GM12878 (cell line): Measurements from ENCODE around the gene TNFSF9. TPM values are rescaled to one million over a fixed set of nuclear protein-coding genes. Genes with fewer than 3 reads are reported as not detected.

Experiments used
- BHLHE40 ChIP-seq, 2 experiments: fragments of 450-650 bp in 1 of 2; IDR thresholded peaks; 2 replicates each; pipeline ENCODE4 v1.6.1; 2011 to 2017; ENCODE audit warnings: low read depth in 2 of 2, borderline replicate concordance in 1 of 2, improper control_type of control experiment in 1 of 2, low read length in 1 of 2, mild to moderate bottlenecking in 1 of 2
- CHD2 ChIP-seq: IDR thresholded peaks from 2 replicates; pipeline ENCODE4 v1.6.1; 2011; ENCODE audit warnings: low read depth, low read length, improper control_type of control experiment, borderline replicate concordance
- CREM ChIP-seq: IDR thresholded peaks from 2 replicates; pipeline ENCODE4 v1.6.1; 2014; ENCODE audit warnings: antibody characterized with exemption, low read depth
- CUX1 ChIP-seq: IDR thresholded peaks from 2 replicates; pipeline ENCODE4 v1.6.1; 2012; ENCODE audit warnings: improper control_type of control experiment, low read depth, low read length; ENCODE audit not compliant: insufficient replicate concordance
- E4F1 ChIP-seq: fragments of 450-650 bp; IDR thresholded peaks from 2 replicates; pipeline ENCODE4 v1.6.1; 2018; ENCODE audit warnings: borderline replicate concordance, mild to moderate bottlenecking; ENCODE audit not compliant: partially characterized antibody
- EGR1 ChIP-seq, 2 experiments: IDR thresholded peaks; 1 replicate in 1 of 2; 2 replicates in 1 of 2; pipeline ENCODE4 v1.6.1; 2011 to 2012; ENCODE audit warnings: low read depth in 2 of 2, low read length in 2 of 2, borderline replicate concordance in 1 of 2, mild to moderate bottlenecking in 1 of 2, moderate library complexity in 1 of 2
- ESRRA ChIP-seq: IDR thresholded peaks from 2 replicates; pipeline ENCODE4 v1.6.1; 2012; ENCODE audit warnings: mild to moderate bottlenecking, low read length, improper control_type of control experiment
- EZH2 ChIP-seq: IDR thresholded peaks from 2 replicates; pipeline ENCODE4 v1.6.1; 2012; ENCODE audit warnings: low read depth, mild to moderate bottlenecking, control low read depth, inconsistent platforms, low read length, borderline replicate concordance; ENCODE audit not compliant: control insufficient read depth
- GATAD2B ChIP-seq: fragments of 450-650 bp; conservative IDR thresholded peaks from 2 replicates; pipeline ENCODE4 v1.6.1; 2017; ENCODE audit warnings: low read depth, mild to moderate bottlenecking, moderate library complexity
- HDAC2 ChIP-seq: fragments of 200-600 bp; sonication (generic); IDR thresholded peaks from 2 replicates; pipeline ENCODE4 v1.6.1; 2017
- HDAC6 ChIP-seq: fragments of 200-600 bp; sonication (generic); IDR thresholded peaks from one replicate; pipeline ENCODE4 v1.8.0; 2017; ENCODE audit warnings: antibody characterized with exemption; ENCODE audit not compliant: unreplicated experiment
- JUND ChIP-seq: IDR thresholded peaks from 2 replicates; pipeline ENCODE4 v1.6.1; 2012; ENCODE audit warnings: low read depth, mild to moderate bottlenecking, low read length, improper control_type of control experiment, moderate library complexity
- KDM1A ChIP-seq: fragments of 200-600 bp; sonication (generic); IDR thresholded peaks from 2 replicates; pipeline ENCODE4 v1.6.1; 2016; ENCODE audit warnings: borderline replicate concordance
- MAX ChIP-seq: IDR thresholded peaks from 2 replicates; pipeline ENCODE4 v1.6.1; 2012; ENCODE audit warnings: low read depth, low read length, improper control_type of control experiment
- MTA3 ChIP-seq: IDR thresholded peaks from 2 replicates; pipeline ENCODE4 v1.6.1; 2012; ENCODE audit warnings: low read length, inconsistent platforms, borderline replicate concordance
- NBN ChIP-seq: fragments of 450-650 bp; IDR thresholded peaks from 2 replicates; pipeline ENCODE4 v1.6.1; 2016
- NRF1 ChIP-seq: conservative IDR thresholded peaks from 2 replicates; pipeline ENCODE4 v1.6.1; 2011; ENCODE audit warnings: mild to moderate bottlenecking, low read depth, low read length, improper control_type of control experiment
- POLR2AphosphoS5 ChIP-seq: IDR thresholded peaks from 2 replicates; pipeline ENCODE4 v1.6.1; 2011; ENCODE audit warnings: mild to moderate bottlenecking, low read length, inconsistent platforms
- RCOR1 ChIP-seq: conservative IDR thresholded peaks from 2 replicates; pipeline ENCODE4 v1.6.1; 2012; ENCODE audit warnings: low read depth, low read length, improper control_type of control experiment
- SIN3A ChIP-seq: IDR thresholded peaks from 2 replicates; pipeline ENCODE4 v1.6.1; 2012; ENCODE audit warnings: low read depth, low read length, improper control_type of control experiment
- TAF1 ChIP-seq: IDR thresholded peaks from 2 replicates; pipeline ENCODE4 v1.6.1; 2011; ENCODE audit warnings: mild to moderate bottlenecking, low read depth, low read length, borderline replicate concordance
- USF2 ChIP-seq: IDR thresholded peaks from 2 replicates; pipeline ENCODE4 v1.6.1; 2011; ENCODE audit warnings: low read depth, low read length, improper control_type of control experiment, borderline replicate concordance
- polyA plus RNA-seq, 11 experiments: library from polyadenylated mRNA; depleted of rRNA in 4 of 11; unstranded in 6 of 11; stranded (reverse) in 5 of 11; fragments of >200 nt; fragmentation: Nextera tagmentation in 4 of 11; fragmentation: Illumina TruSeq in 1 of 11; extraction: Ambion mirVana in 4 of 11; extraction: Trizol in 1 of 11; gene quantifications; 1 replicate in 1 of 11; 2 replicates in 10 of 11; pipeline versions ENCODE4 v1.2.1 to v1.2.3, GENCODE V29; 2011 to 2016; ENCODE audit warnings: inconsistent platforms in 2 of 11, missing spikeins in 2 of 11, low read depth in 1 of 11
- total RNA-seq, 4 experiments: library from RNA; depleted of rRNA in 3 of 4; stranded (reverse); fragments of >200 nt in 3 of 4; fragmentation: Illumina TruSeq in 1 of 4; extraction: Trizol in 1 of 4; gene quantifications; 2 replicates each; pipeline versions ENCODE4 v1.2.1 to v1.2.3, GENCODE V29; 2013 to 2021

TNFSF9 gene
- total and polyA plus RNA-seq, 10 of the 15 experiments (the other 5 are each of a cell fraction or from before 2014, with no cell fraction given), result 6.2 to 75.3 (median 22.1) TPM

- no peak for TF ChIP-seq E4F1
- TF ChIP-seq ESRRA, result no peak; the same call in 1 of the 2 replicates
- no peak for TF ChIP-seq KDM1A
- no peak; the same call in none of the 2 replicates for TF ChIP-seq RCOR1
- peak; percentile 22; the same call in 1 of the 2 replicates for TF ChIP-seq HDAC2
- TF ChIP-seq EGR1 (IDR thresholded peaks at IDR 0.05; ENCODE audit: borderline replicate concordance in 1 of 2, low read depth in 2 of 2, low read length in 2 of 2), result 0 out of 3 replicates have a peak, but pooled peaks of 1 of the 2 experiments have one; percentile 29
- TF ChIP-seq EZH2, result no peak
- TF ChIP-seq MAX, result no peak; the same call in 1 of the 2 replicates
- TF ChIP-seq HDAC6, result peak; percentile 16
- peak; percentile 52 for TF ChIP-seq TAF1
- TF ChIP-seq USF2, result no peak
- 0 out of 2 replicates have a peak, but pooled peaks have one; percentile 57 for TF ChIP-seq MTA3
- TF ChIP-seq BHLHE40 (IDR thresholded peaks at IDR 0.05; ENCODE audit: borderline replicate concordance in 1 of 2, low read depth in 2 of 2, low read length in 1 of 2), result peak; percentile 61 to 62
- TF ChIP-seq POLR2AphosphoS5, result peak; percentile 86
- TF ChIP-seq NRF1, result no peak
- no peak for TF ChIP-seq JUND
- no peak for TF ChIP-seq CUX1
- TF ChIP-seq CHD2, result peak; percentile 71
- TF ChIP-seq SIN3A, result no peak
- TF ChIP-seq GATAD2B, result peak; percentile 95
- peak; percentile 94 for TF ChIP-seq CREM
- TF ChIP-seq NBN, result peak; percentile 98
These were observed 46.8 kb downstream of the TNFSF9 start (continued) for GRCh38 chr19:6577476-6578125.
